Measurements from ENCODE around the gene VPS8. TPM values are rescaled to one million over a fixed set of nuclear protein-coding genes. Genes with fewer than 3 reads are reported as not detected.

The VPS8 gene
- total RNA-seq, 1 experiment from 2014 or later: 72.3 TPM

DNA sequence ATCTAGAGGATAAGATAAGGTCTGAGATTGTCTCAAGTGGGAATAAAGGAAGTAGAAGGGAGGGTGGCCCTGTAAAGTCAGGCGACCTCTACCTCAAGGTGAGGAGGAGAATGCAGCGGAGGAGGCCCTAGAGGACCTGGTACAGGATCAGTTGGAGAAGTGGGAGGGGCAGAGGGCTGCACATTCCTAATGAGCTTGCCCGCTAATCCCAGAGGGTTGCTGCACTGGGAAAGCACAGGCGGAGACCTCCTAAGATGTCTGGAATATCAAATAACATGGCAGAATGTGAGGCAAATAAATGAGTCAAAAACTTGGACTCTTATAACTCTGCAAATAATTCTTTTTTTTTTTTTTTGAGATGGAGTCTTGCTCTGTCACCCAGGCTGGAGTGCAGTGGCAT is 30.2 kb upstream of the VPS8 start:
- Histone ChIP-seq H3K27me3 (ENCODE audit: control insufficient read depth, insufficient read depth, low read length) (0 out of 2 replicates have a peak, but pooled peaks cover 5% of the 10 kb centered on the region), H3K27ac (ENCODE audit: low read length) (no peak overlapping the region), H3K4me3 (ENCODE audit: low read depth in 2 of 2, low read length in 2 of 2) (no peak overlapping the region), H3K4me1 (ENCODE audit: control insufficient read depth, insufficient read depth, low read length) (no peaks in the 10 kb centered on the region), H3K36me3 (ENCODE audit: control insufficient read depth, insufficient read depth, low read length) (no peaks in the 10 kb centered on the region), H3K9me3 (ENCODE audit: control insufficient read depth, insufficient read depth, low read depth, low read length) (no peaks in the 10 kb centered on the region)
- ChIA-PET POLR2A (no interaction called here), CTCF (interaction anchor here (0.7 kb wide), 1 partner anchor 1002 kb away, joined by 3 read pairs; no protein-coding TSS in a partner anchor)
- no peak for DNase-seq (ENCODE audit: low read depth, low spot score)
- intact Hi-C loops (cut with micrococcal nuclease; ENCODE audit: unreplicated experiment): no loop called here
- BruUV-seq (replicated peaks): no TSS peak
- in situ Hi-C loops (cut with HindIII; ENCODE audit: low pct_unique_long_range_greater_than_20kb, low sequenced_read_pairs): no loop called here
- ATAC-seq: no peak
- TF ChIP-seq, protein P1, sequence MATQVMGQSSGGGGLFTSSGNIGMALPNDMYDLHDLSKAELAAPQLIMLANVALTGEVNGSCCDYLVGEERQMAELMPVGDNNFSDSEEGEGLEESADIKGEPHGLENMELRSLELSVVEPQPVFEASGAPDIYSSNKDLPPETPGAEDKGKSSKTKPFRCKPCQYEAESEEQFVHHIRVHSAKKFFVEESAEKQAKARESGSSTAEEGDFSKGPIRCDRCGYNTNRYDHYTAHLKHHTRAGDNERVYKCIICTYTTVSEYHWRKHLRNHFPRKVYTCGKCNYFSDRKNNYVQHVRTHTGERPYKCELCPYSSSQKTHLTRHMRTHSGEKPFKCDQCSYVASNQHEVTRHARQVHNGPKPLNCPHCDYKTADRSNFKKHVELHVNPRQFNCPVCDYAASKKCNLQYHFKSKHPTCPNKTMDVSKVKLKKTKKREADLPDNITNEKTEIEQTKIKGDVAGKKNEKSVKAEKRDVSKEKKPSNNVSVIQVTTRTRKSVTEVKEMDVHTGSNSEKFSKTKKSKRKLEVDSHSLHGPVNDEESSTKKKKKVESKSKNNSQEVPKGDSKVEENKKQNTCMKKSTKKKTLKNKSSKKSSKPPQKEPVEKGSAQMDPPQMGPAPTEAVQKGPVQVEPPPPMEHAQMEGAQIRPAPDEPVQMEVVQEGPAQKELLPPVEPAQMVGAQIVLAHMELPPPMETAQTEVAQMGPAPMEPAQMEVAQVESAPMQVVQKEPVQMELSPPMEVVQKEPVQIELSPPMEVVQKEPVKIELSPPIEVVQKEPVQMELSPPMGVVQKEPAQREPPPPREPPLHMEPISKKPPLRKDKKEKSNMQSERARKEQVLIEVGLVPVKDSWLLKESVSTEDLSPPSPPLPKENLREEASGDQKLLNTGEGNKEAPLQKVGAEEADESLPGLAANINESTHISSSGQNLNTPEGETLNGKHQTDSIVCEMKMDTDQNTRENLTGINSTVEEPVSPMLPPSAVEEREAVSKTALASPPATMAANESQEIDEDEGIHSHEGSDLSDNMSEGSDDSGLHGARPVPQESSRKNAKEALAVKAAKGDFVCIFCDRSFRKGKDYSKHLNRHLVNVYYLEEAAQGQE (IDR thresholded peaks at IDR 0.05; ENCODE audit: insufficient read depth in 1 of 2, low read depth in 2 of 2, low read length in 1 of 2): no peak
- TF ChIP-seq, protein P2, sequence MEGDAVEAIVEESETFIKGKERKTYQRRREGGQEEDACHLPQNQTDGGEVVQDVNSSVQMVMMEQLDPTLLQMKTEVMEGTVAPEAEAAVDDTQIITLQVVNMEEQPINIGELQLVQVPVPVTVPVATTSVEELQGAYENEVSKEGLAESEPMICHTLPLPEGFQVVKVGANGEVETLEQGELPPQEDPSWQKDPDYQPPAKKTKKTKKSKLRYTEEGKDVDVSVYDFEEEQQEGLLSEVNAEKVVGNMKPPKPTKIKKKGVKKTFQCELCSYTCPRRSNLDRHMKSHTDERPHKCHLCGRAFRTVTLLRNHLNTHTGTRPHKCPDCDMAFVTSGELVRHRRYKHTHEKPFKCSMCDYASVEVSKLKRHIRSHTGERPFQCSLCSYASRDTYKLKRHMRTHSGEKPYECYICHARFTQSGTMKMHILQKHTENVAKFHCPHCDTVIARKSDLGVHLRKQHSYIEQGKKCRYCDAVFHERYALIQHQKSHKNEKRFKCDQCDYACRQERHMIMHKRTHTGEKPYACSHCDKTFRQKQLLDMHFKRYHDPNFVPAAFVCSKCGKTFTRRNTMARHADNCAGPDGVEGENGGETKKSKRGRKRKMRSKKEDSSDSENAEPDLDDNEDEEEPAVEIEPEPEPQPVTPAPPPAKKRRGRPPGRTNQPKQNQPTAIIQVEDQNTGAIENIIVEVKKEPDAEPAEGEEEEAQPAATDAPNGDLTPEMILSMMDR (IDR thresholded peaks at IDR 0.05): no peak
- TF ChIP-seq SIN3A (IDR thresholded peaks at IDR 0.05; ENCODE audit: borderline replicate concordance, insufficient read depth, low read depth, low read length) (no peak), POLR2AphosphoS5 (IDR thresholded peaks at IDR 0.05; ENCODE audit: low read depth, low read length) (no peak), TCF7L2 (IDR thresholded peaks at IDR 0.05; ENCODE audit: low read depth, low read length) (no peak)

DNA sequence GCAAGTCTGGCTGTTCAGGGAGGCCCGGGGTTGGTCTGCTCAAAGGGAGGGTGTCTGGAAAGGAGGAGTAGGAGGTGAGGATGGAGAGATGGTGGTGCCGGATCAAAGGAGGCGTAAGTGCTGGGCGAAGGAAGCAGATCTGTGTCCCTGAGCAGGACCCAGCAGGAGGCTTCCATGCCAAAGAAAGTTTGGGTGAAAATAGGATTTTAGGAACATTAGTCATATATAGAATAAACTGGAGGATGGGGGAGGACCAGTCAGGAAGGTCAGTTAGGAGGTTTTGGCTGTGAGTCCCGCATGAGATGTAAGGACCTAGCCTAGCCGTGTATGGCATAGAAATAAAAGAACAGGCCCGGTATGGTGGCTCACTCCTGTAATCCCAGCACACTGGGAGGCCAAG is 28.6 kb upstream of the VPS8 start:
- Histone ChIP-seq H3K4me3 (ENCODE audit: low read depth in 2 of 2, low read length in 2 of 2) (no peak overlapping the region), H3K36me3 (ENCODE audit: control insufficient read depth, insufficient read depth, low read length) (no peaks in the 10 kb centered on the region), H3K27ac (ENCODE audit: low read length) (no peak overlapping the region), H3K9me3 (ENCODE audit: control insufficient read depth, insufficient read depth, low read depth, low read length) (no peaks in the 10 kb centered on the region), H3K27me3 (ENCODE audit: control insufficient read depth, insufficient read depth, low read length) (0 out of 2 replicates have a peak, but pooled peaks cover 5% of the 10 kb centered on the region), H3K4me1 (ENCODE audit: control insufficient read depth, insufficient read depth, low read length) (no peaks in the 10 kb centered on the region)
- ChIA-PET POLR2A (no interaction called here), CTCF (no interaction called here)
- TF ChIP-seq TCF7L2 (IDR thresholded peaks at IDR 0.05; ENCODE audit: low read depth, low read length): no peak
- TF ChIP-seq, protein P1 (IDR thresholded peaks at IDR 0.05; ENCODE audit: insufficient read depth in 1 of 2, low read depth in 2 of 2, low read length in 1 of 2): no peak
- TF ChIP-seq, protein P2 (IDR thresholded peaks at IDR 0.05): no peak
- TF ChIP-seq POLR2AphosphoS5 (IDR thresholded peaks at IDR 0.05; ENCODE audit: low read depth, low read length): no peak
- no peak for TF ChIP-seq SIN3A (IDR thresholded peaks at IDR 0.05; ENCODE audit: borderline replicate concordance, insufficient read depth, low read depth, low read length)
- in situ Hi-C loops (cut with HindIII; ENCODE audit: low pct_unique_long_range_greater_than_20kb, low sequenced_read_pairs): no loop called here
- BruUV-seq (replicated peaks): no TSS peak
- DNase-seq (ENCODE audit: low read depth, low spot score) (no peak), ATAC-seq (no peak)
- intact Hi-C loops (cut with micrococcal nuclease; ENCODE audit: unreplicated experiment): no loop called here

All from Panc1 (cell line).